ENCODE measurements around the gene TENT4B.
"Not testable (repeated sequence)": the region's sequence is repeated elsewhere in the genome, so short reads cannot be mapped to it uniquely, and the experiment has no call there.

The TENT4B gene

GRCh38 chr16:50123417-50123816 is 29.7 kb upstream of the TENT4B start:
- no peak for TF ChIP-seq CTCF (IDR thresholded peaks at IDR 0.05; ENCODE audit: insufficient read depth, low read depth, low read length, missing control alignments)
- H3K4me3 ChIP-seq (ENCODE audit: low read length): no peak overlapping the region
- DNase-seq (ENCODE audit: low read depth): no peak

GRCh38 chr16:50124769-50125168 is 28.3 kb upstream of the TENT4B start:
- no peak overlapping the region for H3K4me3 ChIP-seq (ENCODE audit: low read length)
- TF ChIP-seq CTCF (IDR thresholded peaks at IDR 0.05; ENCODE audit: insufficient read depth, low read depth, low read length, missing control alignments): no peak
- DNase-seq (ENCODE audit: low read depth): no peak

- DNase-seq (ENCODE audit: low read depth): no peak
- no peak for TF ChIP-seq CTCF (IDR thresholded peaks at IDR 0.05; ENCODE audit: insufficient read depth, low read depth, low read length, missing control alignments)
- H3K4me3 ChIP-seq (ENCODE audit: low read length): no peak overlapping the region
Observed at GRCh38 chr16:50126183-50126582, 26.9 kb upstream of the TENT4B start.

- not testable (repeated sequence) for H3K4me3 ChIP-seq (ENCODE audit: low read length); DNase-seq (ENCODE audit: low read depth)
Observed at GRCh38 chr16:50132571-50132970, 20.5 kb upstream of the TENT4B start.

- no peak for TF ChIP-seq CTCF (IDR thresholded peaks at IDR 0.05; ENCODE audit: insufficient read depth, low read depth, low read length, missing control alignments)
- no peak for DNase-seq (ENCODE audit: low read depth)
- H3K4me3 ChIP-seq (ENCODE audit: low read length): no peak overlapping the region
Observed at GRCh38 chr16:50133214-50133613, 19.9 kb upstream of the TENT4B start.

GRCh38 chr16:50136399-50136798 is 16.7 kb upstream of the TENT4B start:
- no peak for DNase-seq (ENCODE audit: low read depth)
- H3K4me3 ChIP-seq (ENCODE audit: low read length): no peak overlapping the region
- no peak for TF ChIP-seq CTCF (IDR thresholded peaks at IDR 0.05; ENCODE audit: insufficient read depth, low read depth, low read length, missing control alignments)

GRCh38 chr16:50137268-50137667 is 15.8 kb upstream of the TENT4B start:
- TF ChIP-seq CTCF (IDR thresholded peaks at IDR 0.05; ENCODE audit: insufficient read depth, low read depth, low read length, missing control alignments): no peak
- DNase-seq (ENCODE audit: low read depth): no peak
- no peak overlapping the region for H3K4me3 ChIP-seq (ENCODE audit: low read length)

GRCh38 chr16:50139580-50139979 is 13.5 kb upstream of the TENT4B start:
- DNase-seq (ENCODE audit: low read depth): no peak
- no peak overlapping the region for H3K4me3 ChIP-seq (ENCODE audit: low read length)
- TF ChIP-seq CTCF (IDR thresholded peaks at IDR 0.05; ENCODE audit: insufficient read depth, low read depth, low read length, missing control alignments): no peak

Data from epithelial cell of esophagus (primary cell).